Fibroblast of pulmonary artery (primary cell): ENCODE results near the gene KCNJ2.

Experiments used
- DNase-seq: peaks from one replicate; pipeline ENCODE4 v3.0.0-alpha.2; 2010; ENCODE audit warnings: low read depth
- H3K4me3 ChIP-seq: replicated peaks from 2 replicates; pipeline ENCODE4 v1.5.1; 2011; ENCODE audit warnings: low read depth, mild to moderate bottlenecking, control low read depth, low read length, moderate library complexity
- TF ChIP-seq, protein P1 (sequence below): IDR thresholded peaks from 2 replicates; pipeline ENCODE4 v1.5.1; 2011; ENCODE audit warnings: mild to moderate bottlenecking, control low read depth, low read length, inconsistent platforms; ENCODE audit errors: missing control alignments

Gene KCNJ2

DNA sequence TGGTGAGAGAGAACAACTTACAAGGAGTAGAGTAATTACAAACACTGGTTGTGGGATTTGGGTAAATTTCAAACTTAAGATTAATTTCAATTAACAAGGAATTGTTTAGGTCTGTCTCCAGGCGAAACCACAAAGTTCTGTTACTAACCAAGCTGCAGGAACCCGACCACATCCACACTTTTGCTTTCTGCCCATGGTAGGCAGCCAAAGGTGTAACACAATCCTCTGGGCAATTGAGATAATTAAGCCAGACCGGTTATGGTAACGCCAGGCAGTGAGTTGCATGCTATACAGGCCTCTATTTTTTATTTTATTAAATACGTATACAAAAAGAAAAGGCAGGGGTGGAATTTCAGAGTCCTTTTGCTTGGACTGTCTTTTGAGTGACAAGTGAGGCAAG is 12.0 kb downstream of the KCNJ2 start:
- no peak overlapping the region for H3K4me3 ChIP-seq
- TF ChIP-seq, protein P1, sequence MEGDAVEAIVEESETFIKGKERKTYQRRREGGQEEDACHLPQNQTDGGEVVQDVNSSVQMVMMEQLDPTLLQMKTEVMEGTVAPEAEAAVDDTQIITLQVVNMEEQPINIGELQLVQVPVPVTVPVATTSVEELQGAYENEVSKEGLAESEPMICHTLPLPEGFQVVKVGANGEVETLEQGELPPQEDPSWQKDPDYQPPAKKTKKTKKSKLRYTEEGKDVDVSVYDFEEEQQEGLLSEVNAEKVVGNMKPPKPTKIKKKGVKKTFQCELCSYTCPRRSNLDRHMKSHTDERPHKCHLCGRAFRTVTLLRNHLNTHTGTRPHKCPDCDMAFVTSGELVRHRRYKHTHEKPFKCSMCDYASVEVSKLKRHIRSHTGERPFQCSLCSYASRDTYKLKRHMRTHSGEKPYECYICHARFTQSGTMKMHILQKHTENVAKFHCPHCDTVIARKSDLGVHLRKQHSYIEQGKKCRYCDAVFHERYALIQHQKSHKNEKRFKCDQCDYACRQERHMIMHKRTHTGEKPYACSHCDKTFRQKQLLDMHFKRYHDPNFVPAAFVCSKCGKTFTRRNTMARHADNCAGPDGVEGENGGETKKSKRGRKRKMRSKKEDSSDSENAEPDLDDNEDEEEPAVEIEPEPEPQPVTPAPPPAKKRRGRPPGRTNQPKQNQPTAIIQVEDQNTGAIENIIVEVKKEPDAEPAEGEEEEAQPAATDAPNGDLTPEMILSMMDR, result no peak
- no peak for DNase-seq

DNA sequence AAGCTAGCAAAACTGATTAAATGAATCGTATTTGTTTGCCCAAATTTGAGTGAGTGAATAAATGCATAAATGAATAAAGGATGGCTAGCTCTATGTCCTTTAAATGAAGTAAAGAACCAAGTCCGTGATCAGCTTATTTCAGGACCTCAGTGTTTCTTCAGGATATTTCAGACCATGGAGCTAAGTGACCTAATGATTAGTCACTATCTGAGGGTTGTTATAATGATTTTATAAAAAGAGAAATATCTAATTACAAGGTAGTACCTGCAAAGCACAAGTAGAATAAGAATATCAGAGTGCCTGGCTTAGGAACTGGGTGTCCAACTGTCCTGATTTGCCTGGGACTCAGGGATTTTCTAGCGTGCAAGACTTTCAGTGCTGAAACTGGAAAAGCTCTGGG is 12.5 kb downstream of the KCNJ2 start:
- TF ChIP-seq, protein P1, result no peak
- no peak overlapping the region for H3K4me3 ChIP-seq
- DNase-seq, result no peak

- no peak for DNase-seq
- TF ChIP-seq, protein P1, result no peak
- no peak overlapping the region for H3K4me3 ChIP-seq
Observed at GRCh38 chr17:70183508-70183907, 14.2 kb downstream of the KCNJ2 start.

- H3K4me3 ChIP-seq, result no peak overlapping the region
- TF ChIP-seq, protein P1, result no peak
- no peak for DNase-seq
Observed at GRCh38 chr17:70184207-70184606, 14.9 kb downstream of the KCNJ2 start.

DNA sequence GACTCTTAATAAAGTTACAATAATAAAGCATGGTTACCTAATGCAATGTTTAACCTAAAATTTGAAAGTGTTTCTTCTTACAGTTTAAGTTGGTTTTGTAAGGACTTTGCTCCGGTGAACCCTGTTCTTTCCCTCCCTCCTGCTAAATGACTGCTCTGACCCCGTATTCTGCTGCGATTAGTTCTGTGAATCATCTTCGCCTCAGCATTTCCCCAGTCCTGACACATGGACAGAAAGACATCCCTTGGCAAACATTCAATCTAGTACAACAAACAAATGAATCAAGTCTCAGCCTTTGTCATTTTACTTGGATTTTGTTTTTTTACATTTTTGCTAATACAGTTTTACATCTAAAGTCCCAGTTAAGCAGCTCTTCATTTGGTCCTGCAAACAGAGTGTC is 15.4 kb downstream of the KCNJ2 start:
- DNase-seq, result peak; percentile 17
- no peak overlapping the region for H3K4me3 ChIP-seq
- TF ChIP-seq, protein P1, result no peak

DNA sequence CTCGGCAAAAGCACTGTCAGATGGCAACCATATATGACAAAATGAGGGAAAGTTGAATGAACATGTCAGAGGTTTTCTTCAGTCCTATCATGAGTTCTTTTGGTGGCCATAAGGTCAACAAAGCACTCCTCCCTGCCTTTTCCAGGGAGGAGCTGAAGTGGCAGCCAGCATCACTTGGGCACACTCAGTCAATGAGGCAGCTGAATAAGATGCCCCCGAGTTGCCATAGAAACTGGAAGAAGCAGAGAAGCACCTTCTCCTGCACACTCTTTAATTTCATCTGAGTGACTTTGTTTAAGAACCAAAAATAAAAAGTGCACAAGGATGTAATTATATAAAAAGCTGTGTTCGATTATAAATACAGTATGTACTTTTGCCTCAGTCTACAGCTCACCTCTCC is 16.0 kb downstream of the KCNJ2 start:
- DNase-seq, result no peak
- TF ChIP-seq, protein P1, result no peak
- H3K4me3 ChIP-seq, result no peak overlapping the region

DNA sequence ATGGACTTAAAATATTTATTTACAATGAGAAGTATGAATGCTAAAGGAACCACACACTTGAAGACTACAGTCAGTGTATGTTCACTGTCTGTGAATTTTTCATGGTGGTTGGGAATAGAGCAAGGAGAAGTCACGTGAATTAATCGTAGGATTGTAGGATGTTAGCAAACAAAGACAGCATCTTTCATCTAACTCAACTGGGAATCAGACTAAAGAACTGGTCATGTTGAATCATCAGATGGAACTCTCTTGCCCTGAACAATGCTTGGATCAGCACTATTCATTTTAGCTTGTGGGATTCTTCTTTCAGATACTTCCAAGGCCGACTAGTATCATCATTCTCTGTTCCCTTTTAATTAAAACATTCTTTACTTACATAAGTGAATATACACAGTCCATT is 18.1 kb downstream of the KCNJ2 start:
- no peak for DNase-seq
- TF ChIP-seq, protein P1, result no peak
- no peak overlapping the region for H3K4me3 ChIP-seq
